SK-N-SH (cell line): ENCODE results near the gene DYNAP. TPM values are rescaled to one million over a fixed set of nuclear protein-coding genes. Genes with fewer than 3 reads are reported as not detected.

Experiments used
- CTCF ChIA-PET: fragments of 300-600, 350-600 bp; formaldehyde crosslinking; extraction: SDS; loops from one replicate; lab custom pipeline; 2021; lab: Yijun Ruan, JAX
- POLR2A ChIA-PET: fragments of 350-600 bp; sonication (Branson Sonifier 250); formaldehyde crosslinking; extraction: SDS; loops from one replicate; lab custom pipeline; 2020; ENCODE audit warnings: antibody characterized with exemption, inconsistent platforms; lab: Yijun Ruan, JAX
- DNase-seq: peaks from one replicate; pipeline ENCODE4 v3.0.0; 2012
- H2AFZ ChIP-seq: fragments of 200-600 bp; sonication (generic); 2 replicates; pipeline ENCODE4 v1.8.1; 2016; ENCODE audit warnings: antibody characterized with exemption, mild to moderate bottlenecking, low read depth
- H3F3A ChIP-seq: fragments of 200-600 bp; sonication (generic); replicated peaks from 2 replicates; pipeline ENCODE3; 2016; ENCODE audit warnings: antibody characterized with exemption, mild to moderate bottlenecking; ENCODE audit not compliant: insufficient read depth
- H3K27ac ChIP-seq, 2 experiments: fragments of 200-500 bp in 1 of 2; fragments of 200-600 bp in 1 of 2; sonication (Bioruptor generic) in 1 of 2; sonication (generic), shearing (Covaris generic) in 1 of 2; 2 replicates each; pipeline versions ENCODE4 v1.5.1 to v1.6.1; 2014 to 2016; ENCODE audit warnings: low read depth in 2 of 2, inconsistent platforms in 1 of 2, low read length in 1 of 2, mild to moderate bottlenecking in 1 of 2, mixed read lengths in 1 of 2
- H3K27me3 ChIP-seq: fragments of 200-600 bp; sonication (generic), shearing (Covaris generic); 2 replicates; pipeline ENCODE4 v1.6.1; 2016; ENCODE audit warnings: mixed run types; ENCODE audit not compliant: insufficient read depth
- H3K36me3 ChIP-seq, 2 experiments: fragments of 200-500 bp in 1 of 2; fragments of 200-600 bp in 1 of 2; sonication (Bioruptor generic) in 1 of 2; sonication (generic) in 1 of 2; replicated peaks in 1 of 2; 2 replicates each; pipeline versions ENCODE3 to v1.5.1; 2014 to 2016; ENCODE audit warnings: low read length in 1 of 2, mild to moderate bottlenecking in 1 of 2; ENCODE audit not compliant: insufficient read depth in 2 of 2, control insufficient read depth in 1 of 2
- H3K4me1 ChIP-seq, 2 experiments: fragments of 200-500 bp in 1 of 2; fragments of 200-600 bp in 1 of 2; sonication (Bioruptor generic) in 1 of 2; sonication (generic), shearing (Covaris generic) in 1 of 2; 2 replicates each; pipeline versions ENCODE4 v1.5.1 to v1.6.1; 2014 to 2016; ENCODE audit warnings: low read depth in 1 of 2, low read length in 1 of 2, mixed run types in 1 of 2; ENCODE audit not compliant: insufficient read depth in 2 of 2, control insufficient read depth in 1 of 2
- H3K4me2 ChIP-seq: fragments of 200-600 bp; sonication (generic), shearing (Covaris generic); 2 replicates; pipeline ENCODE4 v1.6.1; 2017; ENCODE audit warnings: mixed run types
- H3K4me3 ChIP-seq, 2 experiments: fragments of 200-500 bp in 1 of 2; fragments of 200-600 bp in 1 of 2; sonication (Bioruptor generic) in 1 of 2; sonication (generic), shearing (Covaris generic) in 1 of 2; 2 replicates each; pipeline versions ENCODE4 v1.5.1 to v1.8.1; 2014 to 2016; ENCODE audit warnings: low read depth in 2 of 2, inconsistent platforms in 1 of 2, low read length in 1 of 2, mild to moderate bottlenecking in 1 of 2, mixed read lengths in 1 of 2, moderate library complexity in 1 of 2
- H3K79me2 ChIP-seq: fragments of 200-600 bp; sonication (generic); 2 replicates; pipeline ENCODE4 v1.8.1; 2017; ENCODE audit warnings: mild to moderate bottlenecking; ENCODE audit not compliant: insufficient read depth
- H3K9ac ChIP-seq: fragments of 200-600 bp; sonication (generic); 2 replicates; pipeline ENCODE4 v1.6.1; 2017; ENCODE audit warnings: mixed run types
- H3K9me2 ChIP-seq: fragments of 200-600 bp; sonication (generic); 2 replicates; pipeline ENCODE4 v1.6.1; 2017; ENCODE audit warnings: mixed run types
- H3K9me3 ChIP-seq: fragments of 200-600 bp; sonication (generic); 2 replicates; pipeline ENCODE4 v1.6.1; 2017; ENCODE audit warnings: mixed run types, mild to moderate bottlenecking, moderate library complexity
- H4K20me1 ChIP-seq: fragments of 200-600 bp; sonication (generic); 2 replicates; pipeline ENCODE4 v1.6.1; 2017; ENCODE audit warnings: mild to moderate bottlenecking, mixed run types; ENCODE audit not compliant: insufficient read depth
- CTCF ChIP-seq: fragments of 200-600 bp; sonication (generic); IDR thresholded peaks from 2 replicates; pipeline ENCODE4 v1.6.1; 2017; ENCODE audit warnings: antibody characterized with exemption, mild to moderate bottlenecking, moderate library complexity
- ELF1 ChIP-seq: IDR thresholded peaks from 2 replicates; pipeline ENCODE4 v1.4.0; 2012
- EZH2phosphoT487 ChIP-seq: fragments of 200-600 bp; sonication (generic); IDR thresholded peaks from 2 replicates; pipeline ENCODE4 v1.6.1; 2017; ENCODE audit warnings: low read depth, mixed run types, mild to moderate bottlenecking, antibody characterized with exemption, moderate library complexity, borderline replicate concordance
- FOXM1 ChIP-seq: IDR thresholded peaks from 2 replicates; pipeline ENCODE4 v1.4.0; 2012; ENCODE audit warnings: low read depth, mild to moderate bottlenecking
- GABPA ChIP-seq: IDR thresholded peaks from 2 replicates; pipeline ENCODE4 v1.4.0; 2012; ENCODE audit warnings: low read depth, mild to moderate bottlenecking
- JUND ChIP-seq: IDR thresholded peaks from 2 replicates; pipeline ENCODE4 v1.4.0; 2012
- MEF2A ChIP-seq: IDR thresholded peaks from 2 replicates; pipeline ENCODE4 v1.4.0; 2012; ENCODE audit warnings: low read depth, borderline replicate concordance
- NFIC ChIP-seq: IDR thresholded peaks from 2 replicates; pipeline ENCODE4 v1.4.0; 2012; ENCODE audit warnings: borderline replicate concordance
- PBX3 ChIP-seq: IDR thresholded peaks from 2 replicates; pipeline ENCODE4; 2012
- POLR2AphosphoS5 ChIP-seq: IDR thresholded peaks from 2 replicates; pipeline ENCODE4 v1.6.1; 2012; ENCODE audit warnings: low read depth, low read length
- RCOR1 ChIP-seq: fragments of 150-350 bp; IDR thresholded peaks from 2 replicates; pipeline ENCODE4 v1.6.1; 2017; ENCODE audit warnings: antibody characterized with exemption, low read length
- REST ChIP-seq: IDR thresholded peaks from 2 replicates; pipeline ENCODE4 v1.6.1; 2012; ENCODE audit warnings: mild to moderate bottlenecking, low read depth, low read length, moderate library complexity
- RFX5 ChIP-seq: IDR thresholded peaks from 2 replicates; pipeline ENCODE4 v1.6.1; 2012; ENCODE audit warnings: mild to moderate bottlenecking, improper control_type of control experiment, low read length
- RXRA ChIP-seq: IDR thresholded peaks from 2 replicates; pipeline ENCODE4 v1.4.0; 2012; ENCODE audit warnings: low read depth, mild to moderate bottlenecking, borderline replicate concordance
- SIN3A ChIP-seq: IDR thresholded peaks from 2 replicates; pipeline ENCODE4 v1.6.1; 2012; ENCODE audit warnings: low read depth, mild to moderate bottlenecking, low read length, moderate library complexity, borderline replicate concordance
- SMC3 ChIP-seq: IDR thresholded peaks from 2 replicates; pipeline ENCODE4 v1.6.1; 2012; ENCODE audit warnings: low read depth, low read length, improper control_type of control experiment
- TCF12 ChIP-seq: IDR thresholded peaks from 2 replicates; pipeline ENCODE4 v1.4.0; 2012
- TEAD4 ChIP-seq: IDR thresholded peaks from 2 replicates; pipeline ENCODE4 v1.4.0; 2012; ENCODE audit warnings: mild to moderate bottlenecking, borderline replicate concordance; ENCODE audit not compliant: insufficient read depth
- USF2 ChIP-seq: fragments of 150-350 bp; IDR thresholded peaks from 2 replicates; pipeline ENCODE4 v1.6.1; 2017; ENCODE audit warnings: antibody characterized with exemption, low read length, low read depth, borderline replicate concordance
- YY1 ChIP-seq: IDR thresholded peaks from 2 replicates; pipeline ENCODE4 v1.4.0; 2012; ENCODE audit warnings: low read depth, mild to moderate bottlenecking
- WGBS: methylation state at CpG from one replicate; pipeline ENCODE4 v1.1.6; 2017; ENCODE audit warnings: low lambda C conversion rate; 5-methylcytosine and 5-hydroxymethylcytosine counted together
- polyA plus RNA-seq, 3 experiments: library from polyadenylated mRNA; depleted of rRNA; stranded (reverse); fragments of >200 nt; gene quantifications; 2 replicates each; pipeline ENCODE4 v1.2.3, GENCODE V29; 2012
- TF ChIP-seq, protein P1 (sequence below): IDR thresholded peaks from 2 replicates; pipeline ENCODE4 v1.4.0; 2012; ENCODE audit warnings: low read depth
- TF ChIP-seq, protein P2 (sequence below): fragments of 150-350 bp; IDR thresholded peaks from 2 replicates; pipeline ENCODE4 v1.6.1; 2016; ENCODE audit warnings: mild to moderate bottlenecking, low read depth, low read length
- TF ChIP-seq, protein P3 (sequence below): IDR thresholded peaks from 2 replicates; pipeline ENCODE4 v1.4.0; 2012; ENCODE audit warnings: low read depth, borderline replicate concordance

Gene DYNAP
- polyA plus RNA-seq, 1 of the 3 experiments (the other 2 are of a cell fraction): not detected

DNA sequence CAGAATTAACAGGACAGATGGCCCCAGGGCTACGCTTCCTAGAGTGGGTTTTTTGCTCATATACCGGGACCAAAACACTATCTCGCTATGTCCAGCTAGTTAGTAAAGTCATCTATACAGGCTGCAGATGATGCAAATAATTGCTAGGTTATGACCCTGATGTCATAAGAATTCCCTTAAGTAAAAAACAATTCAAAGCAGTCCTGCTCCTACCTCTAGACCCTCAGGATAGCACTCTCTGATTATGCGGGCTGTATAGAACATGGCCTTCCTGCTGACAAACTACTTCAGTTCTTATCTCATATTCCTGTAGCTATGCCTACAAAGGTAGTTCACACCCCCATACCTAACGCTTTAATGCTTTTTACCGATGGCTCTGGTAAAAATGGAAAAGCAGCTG, 13.2 kb downstream of the DYNAP start (continued):
- TF ChIP-seq TEAD4 (no peak), NFIC (no peak), TCF12 (no peak), MEF2A (no peak), EZH2phosphoT487 (no peak), RXRA (no peak), RFX5 (no peak)
- TF ChIP-seq, protein P1, sequence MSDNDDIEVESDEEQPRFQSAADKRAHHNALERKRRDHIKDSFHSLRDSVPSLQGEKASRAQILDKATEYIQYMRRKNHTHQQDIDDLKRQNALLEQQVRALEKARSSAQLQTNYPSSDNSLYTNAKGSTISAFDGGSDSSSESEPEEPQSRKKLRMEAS: no peak
- TF ChIP-seq, protein P2, sequence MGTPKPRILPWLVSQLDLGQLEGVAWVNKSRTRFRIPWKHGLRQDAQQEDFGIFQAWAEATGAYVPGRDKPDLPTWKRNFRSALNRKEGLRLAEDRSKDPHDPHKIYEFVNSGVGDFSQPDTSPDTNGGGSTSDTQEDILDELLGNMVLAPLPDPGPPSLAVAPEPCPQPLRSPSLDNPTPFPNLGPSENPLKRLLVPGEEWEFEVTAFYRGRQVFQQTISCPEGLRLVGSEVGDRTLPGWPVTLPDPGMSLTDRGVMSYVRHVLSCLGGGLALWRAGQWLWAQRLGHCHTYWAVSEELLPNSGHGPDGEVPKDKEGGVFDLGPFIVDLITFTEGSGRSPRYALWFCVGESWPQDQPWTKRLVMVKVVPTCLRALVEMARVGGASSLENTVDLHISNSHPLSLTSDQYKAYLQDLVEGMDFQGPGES: no peak

- Histone ChIP-seq H3K4me2 (no peak overlapping the region), H3K27me3 (no peaks in the 10 kb centered on the region), H3K79me2 (no peaks in the 10 kb centered on the region), H3F3A (no peaks in the 10 kb centered on the region), H2AFZ (no peak overlapping the region), H3K4me1 (no peaks in the 10 kb centered on the region), H3K4me3 (no peak overlapping the region), H3K36me3 (no peaks in the 10 kb centered on the region), H4K20me1 (no peaks in the 10 kb centered on the region), H3K9me2 (no peaks in the 10 kb centered on the region), H3K27ac (no peak overlapping the region), H3K9me3 (no peaks in the 10 kb centered on the region), H3K9ac (no peak overlapping the region)
- no peak for DNase-seq
- WGBS: 73% methylated on average over 9 of the region's 9 CpGs
- CTCF ChIA-PET: no interaction called here
- POLR2A ChIA-PET: no interaction called here
- no peak for TF ChIP-seq NFIC
- no peak for TF ChIP-seq JUND
- no peak for TF ChIP-seq ELF1
- no peak for TF ChIP-seq CTCF
- no peak for TF ChIP-seq TEAD4
- TF ChIP-seq, protein P3, sequence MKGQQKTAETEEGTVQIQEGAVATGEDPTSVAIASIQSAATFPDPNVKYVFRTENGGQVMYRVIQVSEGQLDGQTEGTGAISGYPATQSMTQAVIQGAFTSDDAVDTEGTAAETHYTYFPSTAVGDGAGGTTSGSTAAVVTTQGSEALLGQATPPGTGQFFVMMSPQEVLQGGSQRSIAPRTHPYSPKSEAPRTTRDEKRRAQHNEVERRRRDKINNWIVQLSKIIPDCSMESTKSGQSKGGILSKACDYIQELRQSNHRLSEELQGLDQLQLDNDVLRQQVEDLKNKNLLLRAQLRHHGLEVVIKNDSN: no peak
- TF ChIP-seq GABPA: no peak
- TF ChIP-seq SMC3: no peak
- TF ChIP-seq POLR2AphosphoS5: no peak
- TF ChIP-seq YY1: no peak
- TF ChIP-seq USF2: no peak
- no peak for TF ChIP-seq PBX3
- no peak for TF ChIP-seq SIN3A
- no peak for TF ChIP-seq REST
- no peak for TF ChIP-seq TCF12
- no peak for TF ChIP-seq RCOR1
- no peak for TF ChIP-seq FOXM1
- TF ChIP-seq, protein P1: no peak
- no peak for TF ChIP-seq RFX5
These were observed 15.8 kb downstream of the DYNAP start for GRCh38 chr18:54606835-54607212.
